ENCODE results near the gene CAND2. TPM values are rescaled to one million over a fixed set of nuclear protein-coding genes. Genes with fewer than 3 reads are reported as not detected.

Gene CAND2
- total RNA-seq, 1 donor from 2014 or later, result 16.8 TPM

- intact Hi-C loops (cut with DNase I), result no loop called here
- ATAC-seq, result no peak
- no peak for DNase-seq (ENCODE audit: low spot score)
Measured at GRCh38 chr3:12797892-12798558, 1.5 kb downstream of the CAND2 start.

GRCh38 chr3:12798559-12799179 lies 2.2 kb downstream of the CAND2 start:
- ATAC-seq (no peak), DNase-seq (ENCODE audit: low spot score) (no peak)
- intact Hi-C loops (cut with DNase I), result no loop called here

GRCh38 chr3:12799525-12800440 lies 3.3 kb downstream of the CAND2 start:
- intact Hi-C loops (cut with DNase I), result loop anchor here (5.0 kb wide), 1 partner anchor 1867 kb away; no protein-coding TSS in a partner anchor
- no peak for ATAC-seq
- DNase-seq (ENCODE audit: low spot score), result no peak

GRCh38 chr3:12803371-12803770 lies 6.9 kb downstream of the CAND2 start:
- no peak for DNase-seq (ENCODE audit: low spot score)
- no peak for ATAC-seq
- intact Hi-C loops (cut with DNase I), result loop anchor here (5.0 kb wide), 1 partner anchor 1871 kb away; no protein-coding TSS in a partner anchor

GRCh38 chr3:12807066-12807465 lies 10.6 kb downstream of the CAND2 start:
- ATAC-seq, result no peak
- intact Hi-C loops (cut with DNase I), result no loop called here
- no peak for DNase-seq (ENCODE audit: low spot score)

GRCh38 chr3:12807601-12808359 lies 11.3 kb downstream of the CAND2 start:
- DNase-seq (ENCODE audit: low spot score), result no peak
- intact Hi-C loops (cut with DNase I), result no loop called here
- ATAC-seq, result no peak

- DNase-seq (ENCODE audit: low spot score) (no peak), ATAC-seq (no peak)
- intact Hi-C loops (cut with DNase I), result no loop called here
Measured at GRCh38 chr3:12808587-12808986, 12.1 kb downstream of the CAND2 start.

GRCh38 chr3:12809001-12809400 lies 12.5 kb downstream of the CAND2 start:
- no peak for ATAC-seq
- no peak for DNase-seq (ENCODE audit: low spot score)
- intact Hi-C loops (cut with DNase I), result no loop called here

- intact Hi-C loops (cut with DNase I), result no loop called here
- ATAC-seq (no peak), DNase-seq (ENCODE audit: low spot score) (no peak)
Measured at GRCh38 chr3:12809435-12809834, 13.0 kb downstream of the CAND2 start.

GRCh38 chr3:12810013-12810780 lies 13.7 kb downstream of the CAND2 start:
- intact Hi-C loops (cut with DNase I), result no loop called here
- DNase-seq (ENCODE audit: low spot score), result peak; percentile 100

GRCh38 chr3:12810961-12811360 lies 14.5 kb downstream of the CAND2 start:
- DNase-seq (ENCODE audit: low spot score) (no peak), ATAC-seq (no peak)
- intact Hi-C loops (cut with DNase I), result no loop called here

More at GRCh38 chr3:12810013-12810780, 13.7 kb downstream of the CAND2 start:
- ATAC-seq, result peak; percentile 99

GRCh38 chr3:12812812-12813211 lies 16.3 kb downstream of the CAND2 start:
- ATAC-seq (no peak), DNase-seq (ENCODE audit: low spot score) (no peak)
- intact Hi-C loops (cut with DNase I), result no loop called here

- intact Hi-C loops (cut with DNase I), result no loop called here
- ATAC-seq, result no peak
- no peak for DNase-seq (ENCODE audit: low spot score)
Measured at GRCh38 chr3:12813967-12814366, 17.5 kb downstream of the CAND2 start.

GRCh38 chr3:12815078-12815477 lies 18.6 kb downstream of the CAND2 start:
- intact Hi-C loops (cut with DNase I), result no loop called here
- no peak for ATAC-seq
- no peak for DNase-seq (ENCODE audit: low spot score)

GRCh38 chr3:12815719-12816118 lies 19.2 kb downstream of the CAND2 start:
- no peak for ATAC-seq
- DNase-seq (ENCODE audit: low spot score), result no peak
- intact Hi-C loops (cut with DNase I), result no loop called here

GRCh38 chr3:12816521-12817342 lies 20.3 kb downstream of the CAND2 start:
- intact Hi-C loops (cut with DNase I), result no loop called here
- ATAC-seq (no peak), DNase-seq (ENCODE audit: low spot score) (no peak)

GRCh38 chr3:12817343-12817710 lies 20.8 kb downstream of the CAND2 start:
- DNase-seq (ENCODE audit: low spot score) (no peak), ATAC-seq (no peak)
- intact Hi-C loops (cut with DNase I), result no loop called here

GRCh38 chr3:12818273-12818672 lies 21.8 kb downstream of the CAND2 start:
- DNase-seq (ENCODE audit: low spot score), result no peak
- ATAC-seq, result no peak

More at GRCh38 chr3:12818273-12818672, 21.8 kb downstream of the CAND2 start:
- intact Hi-C loops (cut with DNase I), result no loop called here

Data from sciatic nerve (tissue), 2 donors.